ENCODE results near the gene CACNA1E. TPM values are rescaled to one million over a fixed set of nuclear protein-coding genes. Genes with fewer than 3 reads are reported as not detected.

Gene CACNA1E
- total RNA-seq, 1 donor from 2014 or later = 0.31 TPM

- H3K4me1 Mint-ChIP-seq (ENCODE audit: unreplicated experiment) = peaks cover 26% of the 10 kb centered on the region
- H3K36me3 Mint-ChIP-seq (ENCODE audit: low read depth, unreplicated experiment) = no peaks in the 10 kb centered on the region
- DNase-seq (ENCODE audit: low spot score) = peak; percentile 39
- peak overlapping the region; percentile 37 for H3K4me3 Mint-ChIP-seq (ENCODE audit: unreplicated experiment)
- H3K27ac Mint-ChIP-seq (ENCODE audit: unreplicated experiment) = peak overlapping the region; percentile 93
- peaks cover 7% of the 10 kb centered on the region for H3K27me3 Mint-ChIP-seq (ENCODE audit: unreplicated experiment)
- TF ChIP-seq CTCF (IDR thresholded peaks at IDR 0.05; ENCODE audit: unreplicated experiment) = no peak
- no peaks in the 10 kb centered on the region for H3K9me3 Mint-ChIP-seq (ENCODE audit: unreplicated experiment)
These were observed 176.1 kb downstream of the CACNA1E start for GRCh38 chr1:181659321-181659957.

GRCh38 chr1:181660621-181661020 lies 177.3 kb downstream of the CACNA1E start:
- peak overlapping the region; percentile 45 for H3K27ac Mint-ChIP-seq (ENCODE audit: unreplicated experiment)
- H3K4me1 Mint-ChIP-seq (ENCODE audit: unreplicated experiment) = peaks cover 26% of the 10 kb centered on the region
- no peaks in the 10 kb centered on the region for H3K36me3 Mint-ChIP-seq (ENCODE audit: low read depth, unreplicated experiment)
- H3K27me3 Mint-ChIP-seq (ENCODE audit: unreplicated experiment) = peaks cover 7% of the 10 kb centered on the region
- TF ChIP-seq CTCF (IDR thresholded peaks at IDR 0.05; ENCODE audit: unreplicated experiment) = no peak
- DNase-seq (ENCODE audit: low spot score) = no peak
- no peak overlapping the region for H3K4me3 Mint-ChIP-seq (ENCODE audit: unreplicated experiment)
- no peaks in the 10 kb centered on the region for H3K9me3 Mint-ChIP-seq (ENCODE audit: unreplicated experiment)

GRCh38 chr1:181661569-181661968 lies 178.3 kb downstream of the CACNA1E start:
- no peaks in the 10 kb centered on the region for H3K9me3 Mint-ChIP-seq (ENCODE audit: unreplicated experiment)
- peaks cover 26% of the 10 kb centered on the region for H3K4me1 Mint-ChIP-seq (ENCODE audit: unreplicated experiment)
- TF ChIP-seq CTCF (IDR thresholded peaks at IDR 0.05; ENCODE audit: unreplicated experiment) = no peak
- no peak overlapping the region for H3K27ac Mint-ChIP-seq (ENCODE audit: unreplicated experiment)
- H3K4me3 Mint-ChIP-seq (ENCODE audit: unreplicated experiment) = no peak overlapping the region
- H3K27me3 Mint-ChIP-seq (ENCODE audit: unreplicated experiment) = peaks cover 7% of the 10 kb centered on the region
- DNase-seq (ENCODE audit: low spot score) = no peak
- no peaks in the 10 kb centered on the region for H3K36me3 Mint-ChIP-seq (ENCODE audit: low read depth, unreplicated experiment)

- Mint-ChIP-seq H3K4me3 (ENCODE audit: unreplicated experiment) (no peak overlapping the region), H3K36me3 (ENCODE audit: low read depth, unreplicated experiment) (no peaks in the 10 kb centered on the region), H3K27me3 (ENCODE audit: unreplicated experiment) (peaks cover 7% of the 10 kb centered on the region), H3K9me3 (ENCODE audit: unreplicated experiment) (no peaks in the 10 kb centered on the region), H3K4me1 (ENCODE audit: unreplicated experiment) (peaks cover 26% of the 10 kb centered on the region), H3K27ac (ENCODE audit: unreplicated experiment) (no peak overlapping the region)
- no peak for TF ChIP-seq CTCF (IDR thresholded peaks at IDR 0.05; ENCODE audit: unreplicated experiment)
- DNase-seq (ENCODE audit: low spot score) = no peak
These were observed 179.3 kb downstream of the CACNA1E start for GRCh38 chr1:181662606-181663005.

- no peak overlapping the region for H3K27ac Mint-ChIP-seq (ENCODE audit: unreplicated experiment)
- peaks cover 6% of the 10 kb centered on the region for H3K27me3 Mint-ChIP-seq (ENCODE audit: unreplicated experiment)
- H3K4me3 Mint-ChIP-seq (ENCODE audit: unreplicated experiment) = no peak overlapping the region
- no peak for DNase-seq (ENCODE audit: low spot score)
- no peaks in the 10 kb centered on the region for H3K9me3 Mint-ChIP-seq (ENCODE audit: unreplicated experiment)
- no peak for TF ChIP-seq CTCF (IDR thresholded peaks at IDR 0.05; ENCODE audit: unreplicated experiment)
- peaks cover 20% of the 10 kb centered on the region for H3K4me1 Mint-ChIP-seq (ENCODE audit: unreplicated experiment)
- no peaks in the 10 kb centered on the region for H3K36me3 Mint-ChIP-seq (ENCODE audit: low read depth, unreplicated experiment)
These were observed 181.2 kb downstream of the CACNA1E start for GRCh38 chr1:181664543-181664942.
